Mesendoderm (in vitro differentiated cells): ENCODE data around the gene FAM184B.

ENCODE experiments used
- DNase-seq: peaks from one replicate; pipeline ENCODE4 v3.0.0; 2013
- H2AK5ac ChIP-seq: 2 replicates; pipeline ENCODE4 v1.6.1; 2013; ENCODE audit warnings: low read length, inconsistent platforms
- H2BK120ac ChIP-seq: 2 replicates; pipeline ENCODE4 v1.6.1; 2013; ENCODE audit warnings: low read depth, mild to moderate bottlenecking, low read length, moderate library complexity, mixed read lengths
- H2BK15ac ChIP-seq: replicated peaks from 2 replicates; pipeline ENCODE4 v1.6.1; 2013; ENCODE audit warnings: low read depth, mild to moderate bottlenecking, moderate library complexity
- H2BK5ac ChIP-seq: 2 replicates; pipeline ENCODE4 v1.6.1; 2013; ENCODE audit warnings: low read length, inconsistent platforms
- H3K18ac ChIP-seq: 2 replicates; pipeline ENCODE4 v1.6.1; 2013; ENCODE audit warnings: mild to moderate bottlenecking, low read length, mixed read lengths
- H3K23ac ChIP-seq: one replicate; pipeline ENCODE4 v1.6.1; 2013; ENCODE audit warnings: low read length
- H3K27ac ChIP-seq: 2 replicates; pipeline ENCODE4 v1.5.1; 2013; ENCODE audit warnings: low read depth, mild to moderate bottlenecking, inconsistent platforms, low read length, moderate library complexity
- H3K27me3 ChIP-seq: 2 replicates; pipeline ENCODE4 v1.6.1; 2013; ENCODE audit warnings: low read length, control low read depth, mild to moderate bottlenecking, inconsistent platforms; ENCODE audit not compliant: insufficient read depth, poor library complexity
- H3K36me3 ChIP-seq: 2 replicates; pipeline ENCODE4 v1.6.1; 2013; ENCODE audit warnings: low read length, inconsistent platforms; ENCODE audit not compliant: control insufficient read depth, insufficient read depth
- H3K4ac ChIP-seq: one replicate; pipeline ENCODE4 v1.6.1; 2013; ENCODE audit warnings: low read depth, mild to moderate bottlenecking, low read length, moderate library complexity
- H3K4me1 ChIP-seq: 2 replicates; pipeline ENCODE4 v1.6.1; 2013; ENCODE audit warnings: low read depth, low read length, inconsistent platforms; ENCODE audit not compliant: control insufficient read depth
- H3K4me2 ChIP-seq: 2 replicates; pipeline ENCODE4 v1.6.1; 2013; ENCODE audit warnings: low read length
- H3K4me3 ChIP-seq: 2 replicates; pipeline ENCODE4 v1.5.1; 2013; ENCODE audit warnings: mild to moderate bottlenecking, low read length
- H3K56ac ChIP-seq: one replicate; pipeline ENCODE4 v1.6.1; 2013; ENCODE audit warnings: low read length
- H3K79me1 ChIP-seq: 2 replicates; pipeline ENCODE4 v1.6.1; 2013; ENCODE audit warnings: low read length, inconsistent platforms
- H3K79me2 ChIP-seq: 2 replicates; pipeline ENCODE4 v1.6.1; 2013; ENCODE audit warnings: mild to moderate bottlenecking, low read length; ENCODE audit not compliant: control insufficient read depth, insufficient read depth
- H3K9ac ChIP-seq: 2 replicates; pipeline ENCODE4 v1.6.1; 2013; ENCODE audit warnings: low read length, inconsistent platforms
- H4K5ac ChIP-seq: one replicate; pipeline ENCODE4 v1.6.1; 2013; ENCODE audit warnings: low read length
- H4K8ac ChIP-seq: one replicate; pipeline ENCODE4 v1.6.1; 2013; ENCODE audit warnings: low read depth, mild to moderate bottlenecking, control low read depth, low read length, moderate library complexity
- WGBS: extraction: QIAGEN DNeasy Blood & Tissue Kit; methylation state at CpG from one replicate; pipeline ENCODE4 v1.1.7; 2013; ENCODE audit warnings: low lambda C conversion rate, missing lambda C conversion rate; ENCODE audit not compliant: insufficient coverage; ENCODE audit errors: extremely low coverage; 5-methylcytosine and 5-hydroxymethylcytosine counted together

Gene FAM184B

DNA sequence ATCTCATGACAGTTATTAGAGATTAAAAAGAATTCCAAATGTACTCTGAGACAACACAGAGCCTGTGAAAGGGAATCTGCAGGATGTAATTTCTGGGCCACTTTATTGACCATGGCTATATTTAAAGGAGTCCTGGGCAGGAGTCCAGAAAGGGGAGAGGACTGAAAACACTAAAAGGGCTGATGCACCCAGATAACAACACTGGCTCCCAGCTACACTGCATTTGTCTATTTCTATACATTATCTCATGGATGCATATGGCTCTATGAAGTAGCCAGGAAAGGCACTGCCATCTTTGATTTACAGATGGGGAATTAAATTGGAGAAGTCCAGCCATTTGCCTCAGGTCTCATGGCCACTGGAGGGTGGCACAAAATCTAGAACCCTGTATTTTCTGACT lies 111.0 kb downstream of the FAM184B start:
- Histone ChIP-seq H3K18ac (no peak overlapping the region), H2BK5ac (no peak overlapping the region), H3K56ac (no peak overlapping the region), H3K4me2 (no peak overlapping the region), H3K27ac (no peak overlapping the region), H3K4me3 (no peak overlapping the region), H3K79me2 (no peaks in the 10 kb centered on the region), H3K4ac (no peak overlapping the region), H2BK15ac (no peak overlapping the region), H3K36me3 (no peaks in the 10 kb centered on the region), H3K4me1 (no peaks in the 10 kb centered on the region), H3K9ac (no peak overlapping the region), H4K5ac (no peak overlapping the region), H2BK120ac (no peak overlapping the region), H3K23ac (no peak overlapping the region), H2AK5ac (no peak overlapping the region), H4K8ac (peak overlapping the region; percentile 94), H3K27me3 (no peaks in the 10 kb centered on the region), H3K79me1 (no peaks in the 10 kb centered on the region)
- no peak for DNase-seq

DNA sequence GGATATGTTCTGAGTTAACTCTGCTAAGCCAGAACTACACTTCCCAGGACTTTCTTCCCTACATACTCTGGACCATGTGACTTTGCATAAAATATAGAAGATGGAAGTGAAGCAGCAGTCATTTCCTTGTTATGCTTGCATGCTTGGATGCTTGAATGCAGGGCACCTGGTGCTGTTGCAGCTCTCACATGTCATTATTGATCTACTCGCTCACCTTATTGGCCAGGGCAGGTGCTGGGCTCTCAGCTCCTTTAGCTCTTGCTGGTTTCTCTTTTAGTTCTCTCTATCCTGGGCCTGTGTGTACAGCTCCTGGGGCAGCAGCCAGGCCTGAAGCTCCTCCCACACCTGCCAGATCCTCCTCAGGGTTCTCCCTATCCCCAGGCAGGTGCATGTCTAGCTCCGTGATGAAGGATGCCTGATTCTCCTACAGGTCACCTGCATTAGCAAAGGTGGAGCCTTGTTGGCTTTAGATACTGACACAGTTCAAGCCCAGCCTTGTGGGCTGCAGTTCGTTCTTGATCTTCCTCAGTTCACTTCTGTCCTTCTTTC lies 113.7 kb downstream of the FAM184B start:
- no CpG with 5 or more reads among the region's 3 CpGs for WGBS
- no peak overlapping the region for H4K8ac ChIP-seq
- H3K9ac ChIP-seq = no peak overlapping the region
- H3K4me2 ChIP-seq = no peak overlapping the region
- H3K79me1 ChIP-seq = no peaks in the 10 kb centered on the region
- no peaks in the 10 kb centered on the region for H3K27me3 ChIP-seq
- H2BK15ac ChIP-seq = no peak overlapping the region
- H3K27ac ChIP-seq = no peak overlapping the region
- no peak overlapping the region for H3K56ac ChIP-seq
- H3K18ac ChIP-seq = no peak overlapping the region
- no peak overlapping the region for H2BK5ac ChIP-seq
- no peak overlapping the region for H4K5ac ChIP-seq
- no peak overlapping the region for H2AK5ac ChIP-seq
- H3K23ac ChIP-seq = no peak overlapping the region
- no peaks in the 10 kb centered on the region for H3K4me1 ChIP-seq
- no peaks in the 10 kb centered on the region for H3K79me2 ChIP-seq
- DNase-seq = no peak
- H3K4me3 ChIP-seq = no peak overlapping the region
- H3K36me3 ChIP-seq = no peaks in the 10 kb centered on the region
- H2BK120ac ChIP-seq = no peak overlapping the region
- H3K4ac ChIP-seq = no peak overlapping the region

DNA sequence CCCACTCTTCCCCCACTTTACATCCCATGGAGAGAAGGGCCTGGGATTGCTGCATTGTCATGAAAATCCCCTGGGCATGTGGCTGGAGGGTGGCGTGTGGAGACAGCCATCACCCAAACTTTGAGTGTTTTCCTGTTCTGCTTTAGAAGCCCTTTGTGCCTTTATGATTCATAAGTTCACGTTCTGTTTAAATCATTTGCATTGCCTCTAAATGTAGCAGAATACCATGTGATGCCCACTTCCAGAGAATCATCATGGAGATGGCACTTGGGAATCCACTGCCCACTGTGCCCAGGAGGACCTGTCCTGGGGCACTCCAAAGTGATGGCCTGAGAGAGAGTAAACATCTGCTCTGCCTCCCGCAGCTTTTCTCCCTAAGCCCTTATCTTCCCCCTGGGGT lies 114.2 kb downstream of the FAM184B start:
- no peak overlapping the region for H2AK5ac ChIP-seq
- no peak overlapping the region for H3K4me2 ChIP-seq
- no peak overlapping the region for H3K4me3 ChIP-seq
- H3K56ac ChIP-seq = no peak overlapping the region
- no peak overlapping the region for H4K5ac ChIP-seq
- no peak overlapping the region for H4K8ac ChIP-seq
- no peak overlapping the region for H2BK120ac ChIP-seq
- no peaks in the 10 kb centered on the region for H3K79me1 ChIP-seq
- no peak for DNase-seq
- H3K27me3 ChIP-seq = no peaks in the 10 kb centered on the region
- H3K23ac ChIP-seq = no peak overlapping the region
- no peak overlapping the region for H3K27ac ChIP-seq
- H3K4me1 ChIP-seq = no peaks in the 10 kb centered on the region
- no peaks in the 10 kb centered on the region for H3K79me2 ChIP-seq
- H2BK15ac ChIP-seq = no peak overlapping the region
- no peak overlapping the region for H3K9ac ChIP-seq
- H2BK5ac ChIP-seq = no peak overlapping the region
- no CpG with 5 or more reads among the region's 3 CpGs for WGBS
- no peak overlapping the region for H3K4ac ChIP-seq
- H3K18ac ChIP-seq = no peak overlapping the region
- H3K36me3 ChIP-seq = no peaks in the 10 kb centered on the region

DNA sequence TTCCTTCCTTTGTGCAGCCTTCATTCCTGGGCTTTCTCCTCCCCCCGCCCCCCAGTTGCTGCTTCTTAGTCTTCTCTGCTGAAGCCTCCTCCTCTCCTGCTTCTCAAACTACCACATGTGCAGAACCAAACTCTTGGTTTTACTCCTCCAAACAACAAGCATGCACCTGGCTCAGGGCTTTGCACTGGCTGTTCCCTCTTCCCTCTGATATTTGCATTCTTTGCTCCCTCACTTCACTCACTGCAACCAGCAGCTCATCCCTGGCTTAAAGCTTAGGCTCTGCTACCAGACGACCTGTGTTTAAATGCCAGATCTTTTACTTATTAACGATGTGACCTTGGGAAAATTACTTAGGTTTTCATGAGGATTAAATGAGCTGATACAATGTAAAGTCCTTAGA lies 115.6 kb downstream of the FAM184B start:
- Histone ChIP-seq H3K27ac (no peak overlapping the region), H2AK5ac (no peak overlapping the region), H2BK5ac (no peak overlapping the region), H3K27me3 (no peaks in the 10 kb centered on the region), H3K4me1 (no peaks in the 10 kb centered on the region), H3K18ac (no peak overlapping the region), H4K5ac (no peak overlapping the region), H3K23ac (no peak overlapping the region), H3K4me2 (no peak overlapping the region), H3K4ac (no peak overlapping the region), H2BK120ac (no peak overlapping the region), H3K56ac (no peak overlapping the region), H3K79me2 (no peaks in the 10 kb centered on the region), H3K4me3 (no peak overlapping the region), H3K79me1 (no peaks in the 10 kb centered on the region), H3K9ac (no peak overlapping the region), H4K8ac (no peak overlapping the region), H3K36me3 (no peaks in the 10 kb centered on the region), H2BK15ac (no peak overlapping the region)
- WGBS = no CpG with 5 or more reads among the region's 3 CpGs
- no peak for DNase-seq

DNA sequence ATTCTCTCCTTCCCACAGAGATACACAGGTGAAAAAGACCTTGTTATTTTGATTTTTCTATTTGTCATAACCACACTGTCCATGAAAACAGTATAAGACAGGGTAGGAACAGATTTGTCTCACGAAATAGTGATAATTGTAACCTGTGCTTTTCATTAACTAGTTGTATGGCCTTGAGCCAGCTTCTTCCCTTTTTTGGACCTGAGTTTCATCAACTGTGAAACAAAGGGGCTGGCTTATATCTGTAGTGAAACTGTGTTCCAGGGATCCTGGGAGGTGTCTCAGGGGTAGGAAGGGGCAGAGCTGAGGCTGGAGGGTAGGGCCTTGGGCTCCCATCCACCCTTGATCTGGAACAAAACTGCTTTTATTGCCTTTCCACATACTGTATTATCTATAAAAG lies 116.1 kb downstream of the FAM184B start:
- H3K9ac ChIP-seq = no peak overlapping the region

DNA sequence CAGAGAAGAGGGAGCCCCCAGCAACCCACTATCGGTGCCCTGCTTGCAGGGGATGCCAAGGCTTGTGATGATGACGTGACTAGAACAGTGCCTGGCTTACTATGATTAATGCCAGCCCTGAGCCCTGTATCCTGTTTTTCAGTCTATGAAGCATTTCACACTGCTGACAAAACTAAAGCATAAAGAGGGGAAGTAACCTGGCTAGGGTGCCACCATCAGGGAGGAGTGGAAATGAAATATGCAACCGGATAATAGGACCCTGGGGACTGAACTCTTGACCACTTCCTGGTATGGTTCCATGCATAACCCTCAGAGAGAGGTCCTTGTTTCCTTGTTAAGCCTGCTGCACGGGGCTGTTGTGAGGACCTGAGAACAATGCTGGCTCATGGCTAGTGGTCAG lies 116.7 kb downstream of the FAM184B start:
- Histone ChIP-seq H3K36me3 (no peaks in the 10 kb centered on the region), H3K4me1 (no peaks in the 10 kb centered on the region), H2AK5ac (no peak overlapping the region), H2BK15ac (no peak overlapping the region), H2BK5ac (no peak overlapping the region), H4K5ac (no peak overlapping the region), H3K18ac (no peak overlapping the region), H2BK120ac (no peak overlapping the region), H3K4ac (no peak overlapping the region), H3K56ac (no peak overlapping the region), H3K79me1 (no peaks in the 10 kb centered on the region), H3K4me2 (no peak overlapping the region), H3K27ac (no peak overlapping the region), H3K9ac (no peak overlapping the region), H3K79me2 (no peaks in the 10 kb centered on the region), H4K8ac (no peak overlapping the region), H3K4me3 (no peak overlapping the region), H3K23ac (no peak overlapping the region), H3K27me3 (no peaks in the 10 kb centered on the region)
- no CpG with 5 or more reads among the region's 4 CpGs for whole genome bisulfite sequencing
- DNase-seq = no peak

More for the DNA sequence above, 116.1 kb downstream of the FAM184B start:
- H3K4me3 ChIP-seq = no peak overlapping the region
- no peak overlapping the region for H3K56ac ChIP-seq
- no peak for DNase-seq
- no peak overlapping the region for H3K4me2 ChIP-seq
- no peaks in the 10 kb centered on the region for H3K27me3 ChIP-seq
- H3K27ac ChIP-seq = no peak overlapping the region
- no peaks in the 10 kb centered on the region for H3K36me3 ChIP-seq
- no peaks in the 10 kb centered on the region for H3K4me1 ChIP-seq
- H3K4ac ChIP-seq = no peak overlapping the region
- no peak overlapping the region for H3K18ac ChIP-seq
- H3K23ac ChIP-seq = no peak overlapping the region
- H2BK5ac ChIP-seq = no peak overlapping the region
- H3K79me1 ChIP-seq = no peaks in the 10 kb centered on the region
- no peaks in the 10 kb centered on the region for H3K79me2 ChIP-seq
- H2BK120ac ChIP-seq = no peak overlapping the region
- H4K5ac ChIP-seq = no peak overlapping the region
- no peak overlapping the region for H2BK15ac ChIP-seq
- no peak overlapping the region for H4K8ac ChIP-seq
- no CpG with 5 or more reads among the region's 1 CpG for WGBS
- no peak overlapping the region for H2AK5ac ChIP-seq
